Tibial artery (tissue), 4 donors: ENCODE data around the gene GADD45B.
"Not testable (repeated sequence)": the region's sequence is repeated elsewhere in the genome, so short reads cannot be mapped to it uniquely, and the experiment has no call there.

Experiments
- DNase-seq, 2 donors: peaks; one replicate each; pipeline ENCODE4 v3.0.0-alpha.2; 2019
- H3K27ac ChIP-seq, 2 donors: fragments of 200-600 bp; sonication (generic) in 1 of 2; 1 replicate in 1 of 2; 2 replicates in 1 of 2; pipeline ENCODE4 v1.5.1; 2018 to 2019; ENCODE audit warnings: mild to moderate bottlenecking in 1 of 2
- H3K27me3 ChIP-seq, 2 donors: fragments of 200-600 bp; sonication (generic) in 1 of 2; one replicate each; pipeline versions ENCODE4 v1.5.1 to v1.6.0; 2016 to 2019
- H3K36me3 ChIP-seq, 3 donors: fragments of 200-600 bp; sonication (generic) in 2 of 3; one replicate each; pipeline ENCODE4 v1.5.1; 2016 to 2019; ENCODE audit warnings: mild to moderate bottlenecking in 2 of 3
- H3K4me1 ChIP-seq, 4 donors: fragments of 200-600 bp; sonication (generic) in 2 of 4; 1 replicate in 3 of 4; 2 replicates in 1 of 4; pipeline ENCODE4 v1.5.1; 2016 to 2019
- H3K4me3 ChIP-seq, 2 donors: fragments of 200-600 bp; sonication (generic) in 1 of 2; 1 replicate in 1 of 2; 2 replicates in 1 of 2; pipeline ENCODE4 v1.5.1; 2018 to 2019; ENCODE audit warnings: mild to moderate bottlenecking in 2 of 2
- H3K9me3 ChIP-seq, 3 donors: fragments of 200-600 bp; sonication (generic) in 1 of 3; one replicate each; pipeline ENCODE4 v1.5.1; 2016 to 2019
- CTCF ChIP-seq, 2 experiments: fragments of 200-600 bp in 1 of 2; fragments of 450-650 bp in 1 of 2; IDR thresholded peaks; one replicate each; pipeline ENCODE4 v1.5.1; 2017 to 2019; ENCODE audit warnings: antibody characterized with exemption in 2 of 2, mild to moderate bottlenecking in 1 of 2, moderate library complexity in 1 of 2
- intact Hi-C: fragments of 100-400 bp; cut with DNase I; formaldehyde crosslinking; loops from one replicate; pipeline ENCODE4 v1.15.0; 2023; ENCODE audit warnings: low total_unique reads

GADD45B gene

GRCh38 chr19:2490659-2491058 is 14.7 kb downstream of the GADD45B start:
- Histone ChIP-seq H3K4me3 (no peak overlapping the region), H3K4me1 (peaks cover 0 to 61% (median 44%) of the 10 kb centered on the region in 4 donors), H3K27me3 (no peaks in the 10 kb centered on the region), H3K9me3 (no peaks in the 10 kb centered on the region), H3K27ac (no peak overlapping the region), H3K36me3 (no peaks in the 10 kb centered on the region)
- no peak for DNase-seq
- intact Hi-C loops: no loop called here
- no peak for TF ChIP-seq CTCF (IDR thresholded peaks at IDR 0.05)

GRCh38 chr19:2491130-2491801 is 15.3 kb downstream of the GADD45B start:
- no peak for TF ChIP-seq CTCF (IDR thresholded peaks at IDR 0.05)
- H3K9me3 ChIP-seq: no peaks in the 10 kb centered on the region
- H3K36me3 ChIP-seq: no peaks in the 10 kb centered on the region
- DNase-seq: no peak
- H3K27me3 ChIP-seq: no peaks in the 10 kb centered on the region
- H3K4me3 ChIP-seq: no peak overlapping the region
- H3K27ac ChIP-seq: no peak overlapping the region
- intact Hi-C loops: no loop called here
- H3K4me1 ChIP-seq: peaks cover 0 to 67% (median 49%) of the 10 kb centered on the region in 4 donors

- H3K4me1 ChIP-seq: peaks cover 0 to 63% (median 49%) of the 10 kb centered on the region in 4 donors
- no peaks in the 10 kb centered on the region for H3K9me3 ChIP-seq
- H3K4me3 ChIP-seq: no peak overlapping the region
- DNase-seq: no peak
- H3K27ac ChIP-seq: no peak overlapping the region
- H3K27me3 ChIP-seq: no peaks in the 10 kb centered on the region
- no peak for TF ChIP-seq CTCF (IDR thresholded peaks at IDR 0.05)
- H3K36me3 ChIP-seq: no peaks in the 10 kb centered on the region
- intact Hi-C loops: no loop called here
Measured at GRCh38 chr19:2492870-2493269, 16.9 kb downstream of the GADD45B start.

GRCh38 chr19:2493448-2493847 is 17.5 kb downstream of the GADD45B start:
- H3K27me3 ChIP-seq, DNase-seq, H3K4me3 ChIP-seq, H3K27ac ChIP-seq, H3K9me3 ChIP-seq, intact Hi-C loops, H3K36me3 ChIP-seq: not testable (repeated sequence)
- H3K4me1 ChIP-seq: peaks cover 0 to 57% (median 44%) of the 10 kb centered on the region in 4 donors

- Histone ChIP-seq H3K9me3 (no peaks in the 10 kb centered on the region), H3K36me3 (no peaks in the 10 kb centered on the region), H3K27me3 (no peaks in the 10 kb centered on the region), H3K27ac (peak overlapping the region; percentile 83 to 91), H3K4me1 (peaks cover 0 to 51% (median 37%) of the 10 kb centered on the region in 4 donors), H3K4me3 (peak overlapping the region; percentile 46 to 56)
- intact Hi-C loops: loop anchor here (2.0 kb wide), 1 partner anchor 51 kb away; no protein-coding TSS in a partner anchor
- no peak for TF ChIP-seq CTCF (IDR thresholded peaks at IDR 0.05)
- no peak for DNase-seq
Measured at GRCh38 chr19:2494084-2494446, 18.1 kb downstream of the GADD45B start.

GRCh38 chr19:2494447-2495129 is 18.7 kb downstream of the GADD45B start:
- intact Hi-C loops: loop anchor here (2.0 kb wide), 1 partner anchor 50 kb away; no protein-coding TSS in a partner anchor
- TF ChIP-seq CTCF (IDR thresholded peaks at IDR 0.05): no peak
- Histone ChIP-seq H3K4me3 (peak overlapping the region; percentile 46 to 56), H3K9me3 (no peaks in the 10 kb centered on the region), H3K4me1 (peaks cover 0 to 46% (median 33%) of the 10 kb centered on the region in 4 donors), H3K27me3 (no peaks in the 10 kb centered on the region), H3K27ac (peak overlapping the region; percentile 83 to 91), H3K36me3 (no peaks in the 10 kb centered on the region)
- DNase-seq: peak; percentile 82 to 96
